Stomach (tissue), 9 donors: ENCODE measurements around the gene LIFR. TPM values are rescaled to one million over a fixed set of nuclear protein-coding genes. Genes with fewer than 3 reads are reported as not detected.

ENCODE experiments used
- DNase-seq, 2 donors: peaks; one replicate each; pipeline versions ENCODE4 v3.0.0 to v3.0.0-alpha.2; 2013 to 2019
- H3K27ac ChIP-seq, 5 donors: fragments of 200-600 bp in 4 of 5; sonication (generic) in 4 of 5; one replicate each; pipeline ENCODE4 v1.5.1; 2013 to 2019; ENCODE audit warnings: mild to moderate bottlenecking in 1 of 5, moderate library complexity in 1 of 5
- H3K27me3 ChIP-seq, 3 donors: fragments of 200-600 bp; sonication (generic); one replicate each; pipeline ENCODE4 v1.5.1; 2017 to 2019; ENCODE audit warnings: mixed run types in 1 of 3
- H3K36me3 ChIP-seq, 4 donors: fragments of 200-600 bp; sonication (generic); 1 replicate in 3 of 4; 2 replicates in 1 of 4; pipeline ENCODE4 v1.5.1; 2016 to 2019
- H3K4me1 ChIP-seq, 4 donors: fragments of 200-600 bp; sonication (generic); one replicate each; pipeline ENCODE4 v1.5.1; 2016 to 2019
- H3K4me3 ChIP-seq, 4 donors: fragments of 200-600 bp; sonication (generic) in 3 of 4; one replicate each; pipeline ENCODE4 v1.5.1; 2016 to 2019; ENCODE audit warnings: mild to moderate bottlenecking in 1 of 4
- H3K9me3 ChIP-seq, 4 donors: fragments of 200-600 bp; sonication (generic); one replicate each; pipeline ENCODE4 v1.5.1; 2016 to 2019
- CTCF ChIP-seq, 7 experiments: fragments of 450-650 bp in 4 of 7; fragments of 200-600 bp in 3 of 7; sonication (generic) in 3 of 7; IDR thresholded peaks; one replicate each; pipeline ENCODE4 v1.5.1; 2016 to 2019; ENCODE audit warnings: antibody characterized with exemption in 7 of 7, control low read depth in 2 of 7, mild to moderate bottlenecking in 1 of 7
- EP300 ChIP-seq: sonication (generic); formaldehyde crosslinking; IDR thresholded peaks from one replicate; pipeline ENCODE4 v1.6.1; 2017; ENCODE audit warnings: antibody characterized with exemption
- POLR2A ChIP-seq, 4 donors: fragments of 450-650 bp; IDR thresholded peaks; one replicate each; pipeline ENCODE4 v1.6.1; 2016; ENCODE audit warnings: antibody characterized with exemption in 4 of 4, control low read depth in 2 of 4, mild to moderate bottlenecking in 1 of 4, moderate library complexity in 1 of 4
- POLR2AphosphoS5 ChIP-seq, 3 donors: sonication (generic); formaldehyde crosslinking; IDR thresholded peaks; one replicate each; pipeline ENCODE4 v1.6.1; 2016; ENCODE audit warnings: antibody characterized with exemption in 3 of 3
- WGBS, 5 donors: extraction: QIAGEN DNeasy Blood & Tissue Kit in 3 of 5; methylation state at CpG; one replicate each; pipeline versions ENCODE4 v1.1.5 to v1.1.7; 2013 to 2018; 5-methylcytosine and 5-hydroxymethylcytosine counted together
- intact Hi-C: fragments of 100-400 bp; cut with DNase I; formaldehyde crosslinking; loops from one replicate; pipeline ENCODE4 v1.15.1; 2023; ENCODE audit warnings: low total_unique reads
- polyA plus RNA-seq, 3 donors: library from polyadenylated mRNA; stranded (reverse); fragments of 200-250 nt; gene quantifications; one replicate each; pipeline ENCODE4 v1.2.3, GENCODE V29; 2013
- total RNA-seq, 5 donors: library from RNA; depleted of rRNA; stranded (reverse); fragments of >200 nt; gene quantifications; one replicate each; pipeline versions ENCODE4 v1.1.0 to v1.2.3, GENCODE V29; 2014 to 2016
- donor health status: healthy with polysubstance abuse.
- donor health status: Bipolar disorder and iron deficiency.
- donor health status: healthy.

LIFR gene
- total and polyA plus RNA-seq, 8 donors, result 6.2 to 259 (median 45.1) TPM

- H3K27me3 ChIP-seq, result no peaks in the 10 kb centered on the region
- H3K9me3 ChIP-seq, result no peaks in the 10 kb centered on the region
- no peak overlapping the region for H3K4me3 ChIP-seq
- intact Hi-C loops, result no loop called here
- 79 to 94% (median 82%) methylated on average over 3 of the region's 3 CpGs for WGBS, 5 donors
- TF ChIP-seq EP300, result no peak
- TF ChIP-seq CTCF (IDR thresholded peaks at IDR 0.05), result no peak
- TF ChIP-seq POLR2A (IDR thresholded peaks at IDR 0.05), result no peak
- no peak for DNase-seq
- H3K27ac ChIP-seq, result no peak overlapping the region
- H3K4me1 ChIP-seq, result peaks cover 0 to 33% (median 24%) of the 10 kb centered on the region in 4 donors
- peaks cover 2 to 22% (median 16%) of the 10 kb centered on the region in 4 donors for H3K36me3 ChIP-seq
Observed at GRCh38 chr5:38531518-38531917, 24.9 kb downstream of the LIFR start.

GRCh38 chr5:38529955-38530646, 26.3 kb downstream of the LIFR start:
- 59 to 73% (median 65%) methylated on average over 4 of the region's 4 CpGs for WGBS, 5 donors
- Histone ChIP-seq H3K27me3 (no peaks in the 10 kb centered on the region), H3K9me3 (no peaks in the 10 kb centered on the region), H3K4me3 (no peak overlapping the region), H3K4me1 (peaks cover 0 to 20% (median 16%) of the 10 kb centered on the region in 4 donors), H3K27ac (no peak overlapping the region), H3K36me3 (peaks cover 6 to 37% (median 28%) of the 10 kb centered on the region in 4 donors)
- intact Hi-C loops, result no loop called here
- DNase-seq, result no peak
- TF ChIP-seq EP300, result no peak
- TF ChIP-seq CTCF (IDR thresholded peaks at IDR 0.05), result no peak
- TF ChIP-seq POLR2AphosphoS5 (IDR thresholded peaks at IDR 0.05), result no peak
- TF ChIP-seq POLR2A (IDR thresholded peaks at IDR 0.05), result no peak

- WGBS, 5 donors, result 35 to 45% (median 42%) methylated on average over 3 of the region's 3 CpGs
- DNase-seq, result no peak
- TF ChIP-seq CTCF (IDR thresholded peaks at IDR 0.05) (no peak), EP300 (no peak), POLR2A (IDR thresholded peaks at IDR 0.05) (no peak), POLR2AphosphoS5 (IDR thresholded peaks at IDR 0.05) (no peak)
- Histone ChIP-seq H3K36me3 (peaks cover 6 to 55% (median 46%) of the 10 kb centered on the region in 4 donors), H3K9me3 (no peaks in the 10 kb centered on the region), H3K4me1 (peaks cover 0 to 12% (median 11%) of the 10 kb centered on the region in 4 donors), H3K27me3 (no peaks in the 10 kb centered on the region), H3K27ac (no peak overlapping the region), H3K4me3 (no peak overlapping the region)
- intact Hi-C loops, result no loop called here
Observed at GRCh38 chr5:38528162-38528703, 28.2 kb downstream of the LIFR start.

- intact Hi-C loops, result no loop called here
- WGBS, 5 donors, result 76 to 95% (median 82%) methylated on average over 2 of the region's 2 CpGs
Observed at GRCh38 chr5:38527475-38527874, 29.0 kb downstream of the LIFR start.

More at GRCh38 chr5:38527475-38527874, 29.0 kb downstream of the LIFR start:
- no peak overlapping the region for H3K4me3 ChIP-seq
- TF ChIP-seq CTCF (IDR thresholded peaks at IDR 0.05), result no peak
- TF ChIP-seq POLR2A (IDR thresholded peaks at IDR 0.05), result no peak
- no peak for TF ChIP-seq EP300
- TF ChIP-seq POLR2AphosphoS5 (IDR thresholded peaks at IDR 0.05), result no peak
- H3K4me1 ChIP-seq, result peaks cover 0 to 12% (median 11%) of the 10 kb centered on the region in 4 donors
- no peak for DNase-seq
- no peak overlapping the region for H3K27ac ChIP-seq
- H3K36me3 ChIP-seq, result peaks cover 6 to 63% (median 53%) of the 10 kb centered on the region in 4 donors
- H3K9me3 ChIP-seq, result no peaks in the 10 kb centered on the region
- H3K27me3 ChIP-seq, result no peaks in the 10 kb centered on the region
